COLO668 (cell line): Measurements from ENCODE around the gene JAKMIP1.

Experiments
- DNase-seq: peaks from one replicate; lab custom pipeline; 2025; ENCODE audit not compliant: unreplicated experiment; lab: John Stamatoyannopoulos, UW

The JAKMIP1 gene

DNA sequence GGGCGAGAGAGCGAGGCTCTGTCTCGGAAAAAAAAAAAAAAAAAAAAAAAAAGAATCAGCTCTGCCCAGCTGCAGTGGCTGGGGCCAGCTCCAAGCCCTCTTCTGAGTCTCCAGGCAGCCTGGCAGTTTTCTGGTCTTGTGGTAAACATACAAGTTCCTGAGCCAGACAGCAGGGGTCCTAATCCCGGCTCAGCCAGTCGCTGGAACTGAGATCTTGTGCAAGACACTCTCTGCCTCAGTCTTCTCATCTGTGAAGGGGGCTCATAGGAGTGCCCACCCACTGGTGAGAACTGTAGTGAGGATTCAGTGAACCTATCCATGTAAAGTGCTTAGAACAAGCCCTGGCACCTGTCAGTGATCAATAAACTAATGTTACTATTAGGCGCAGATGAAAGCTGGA lies 223.9 kb downstream of the JAKMIP1 start:
- DNase-seq, result no peak
